GM12891 (cell line): ENCODE data around the gene ABCC1.

Experiments used
- POLR2A ChIP-seq: IDR thresholded peaks from 2 replicates; pipeline ENCODE4 v1.6.1; 2011; ENCODE audit warnings: low read depth, low read length, control low read depth
- POLR2AphosphoS5 ChIP-seq: IDR thresholded peaks from 2 replicates; pipeline ENCODE4 v1.6.1; 2011; ENCODE audit warnings: low read depth, low read length, control low read depth

DNA sequence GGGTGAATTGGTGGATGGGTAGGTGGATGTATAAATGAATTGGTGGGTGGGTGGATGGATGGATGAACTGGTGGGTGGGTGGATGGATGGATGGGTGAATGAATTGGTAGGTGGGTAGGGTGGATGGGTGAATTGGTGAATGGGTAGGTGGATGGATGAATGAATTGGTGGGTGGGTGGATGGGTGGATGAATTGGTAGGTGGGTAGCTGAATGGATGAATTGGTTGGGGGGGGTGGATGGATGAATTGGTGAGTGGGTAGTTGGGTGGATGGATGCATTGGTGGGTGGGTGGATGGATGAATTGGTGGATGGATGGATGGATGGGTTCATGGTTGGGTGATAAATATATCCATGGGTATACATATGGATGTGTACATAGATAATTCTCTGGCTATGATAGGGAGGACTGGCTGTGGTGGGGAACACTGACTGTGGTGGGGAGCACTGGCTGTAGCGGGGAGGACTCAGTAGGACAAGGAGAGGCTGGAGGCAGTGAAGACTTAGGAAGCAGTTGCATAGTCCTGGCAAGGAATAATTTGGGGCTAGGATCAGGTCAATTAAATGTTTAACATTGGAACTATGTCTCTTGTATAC, 54.4 kb downstream of the ABCC1 start:
- TF ChIP-seq POLR2AphosphoS5 (no peak), POLR2A (no peak)
